ENCODE measurements around the gene MBLAC1.

Gene MBLAC1

DNA sequence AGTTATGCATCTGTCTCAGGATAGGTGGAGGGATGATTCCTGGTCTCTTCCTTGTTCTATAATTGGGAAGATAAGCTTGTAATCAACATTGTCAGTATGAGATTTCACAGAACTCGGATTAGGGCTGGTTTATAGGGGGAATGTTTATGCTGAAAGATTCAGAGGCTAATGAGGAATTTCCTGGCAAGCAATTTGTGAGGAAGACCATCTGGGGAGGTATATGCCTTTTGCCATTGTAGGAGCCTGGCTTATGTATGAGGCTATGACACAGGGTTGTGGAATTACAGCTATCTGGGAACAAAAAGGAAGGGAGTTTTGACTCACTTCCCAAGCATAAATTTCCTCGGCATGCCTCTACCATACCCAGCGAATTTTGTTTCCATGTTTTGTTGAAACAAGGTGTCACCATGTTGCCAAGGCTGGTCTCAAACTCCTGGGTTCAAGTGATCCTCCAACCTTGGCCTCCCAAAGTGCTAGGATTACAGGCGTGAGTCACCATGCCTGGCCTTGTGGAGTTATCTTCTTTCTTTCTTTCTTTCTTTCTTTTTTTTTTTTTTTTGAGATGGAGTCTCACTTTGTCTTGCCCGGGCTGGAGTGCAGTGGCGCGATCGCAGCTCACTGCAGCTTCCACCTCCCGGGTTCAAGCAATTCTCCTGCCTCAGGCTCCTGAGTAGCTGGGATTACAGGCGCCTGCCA, 39.6 kb upstream of the MBLAC1 start:
- no peak overlapping the region for H3K4me2 ChIP-seq (ENCODE audit: low read length, poor library complexity, severe bottlenecking)
- peak; percentile 100 for DNase-seq
- no peak overlapping the region for H2BK15ac ChIP-seq (ENCODE audit: low read depth, poor library complexity, severe bottlenecking)
- H2AK5ac ChIP-seq (ENCODE audit: low read length, severe bottlenecking): no peak overlapping the region
- WGBS: 19% methylated on average over 9 of the region's 10 CpGs
- no peak overlapping the region for H3K23ac ChIP-seq (ENCODE audit: low read length in 2 of 2)
- peak overlapping the region; percentile 75 for H2BK120ac ChIP-seq (ENCODE audit: low read depth, low read length)
- H3K79me1 ChIP-seq (replicated peaks; ENCODE audit: low read length, poor library complexity, severe bottlenecking): peaks cover 11% of the 10 kb centered on the region
- H3K9me3 ChIP-seq (ENCODE audit: control insufficient read depth, low read length): no peaks in the 10 kb centered on the region
- no peak overlapping the region for H2AFZ ChIP-seq (ENCODE audit: low read depth, low read length)
- peak overlapping the region; percentile 48 for H4K8ac ChIP-seq (ENCODE audit: low read length)
- no peak overlapping the region for H2BK5ac ChIP-seq (ENCODE audit: low read depth, low read length, poor library complexity, severe bottlenecking)
- no peak overlapping the region for H2BK12ac ChIP-seq (ENCODE audit: low read length in 2 of 2)
- H3K36me3 ChIP-seq (ENCODE audit: control insufficient read depth in 1 of 2, insufficient read depth in 2 of 2, low read depth in 1 of 2, low read length in 2 of 2): peaks cover 18 to 20% of the 10 kb centered on the region in 2 experiments
- peak overlapping the region; percentile 77 for H3K27ac ChIP-seq (ENCODE audit: low read length, poor library complexity, severe bottlenecking)
- H3K27me3 ChIP-seq (ENCODE audit: control insufficient read depth in 1 of 2, insufficient read depth in 1 of 2, low read length in 2 of 2): no peaks in the 10 kb centered on the region
- H3K14ac ChIP-seq (ENCODE audit: low read length in 2 of 2): no peak overlapping the region
- no peak overlapping the region for H3K4me3 ChIP-seq (ENCODE audit: insufficient read depth in 1 of 2, low read depth in 1 of 2, low read length in 2 of 2)
- peak overlapping the region; percentile 96 for H3K9ac ChIP-seq (ENCODE audit: low read length)
- peak overlapping the region; percentile 27 to 85 for H3K4ac ChIP-seq (ENCODE audit: low read depth in 1 of 2, low read length in 2 of 2)
- peak overlapping the region; percentile 81 for H4K91ac ChIP-seq (ENCODE audit: low read length)
- H3K4me1 ChIP-seq (ENCODE audit: control insufficient read depth, insufficient read depth, low read depth, low read length): peaks cover 11% of the 10 kb centered on the region
- peak overlapping the region in 1 of 2 experiments; percentile 71 for H3K18ac ChIP-seq (ENCODE audit: low read depth in 1 of 2, low read length in 2 of 2)

DNA sequence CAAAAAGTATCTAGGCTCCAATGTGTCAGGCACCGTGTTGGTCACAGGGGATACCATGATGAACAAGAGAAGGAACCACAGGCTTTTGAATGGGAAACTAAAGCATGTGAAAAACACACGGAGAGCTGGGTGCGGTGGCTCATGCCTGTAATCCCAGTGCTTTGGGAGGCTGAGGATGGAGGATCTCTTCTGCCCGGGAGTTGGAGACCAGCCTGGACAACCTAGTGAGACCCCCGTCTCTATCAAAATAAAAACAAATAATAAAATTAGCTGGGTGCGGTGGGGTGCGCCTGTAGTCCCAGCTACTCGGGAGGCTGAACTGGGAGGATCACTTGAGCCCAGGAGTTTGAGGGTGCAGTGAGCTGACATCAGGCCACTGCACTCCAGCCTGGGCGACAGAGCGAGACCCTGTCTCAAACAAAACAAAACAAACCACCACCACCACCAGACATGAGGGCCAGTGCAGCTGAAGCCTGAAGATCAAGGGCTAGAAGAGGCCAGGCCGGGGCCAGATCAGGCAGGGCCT, 38.6 kb upstream of the MBLAC1 start:
- Histone ChIP-seq H3K23ac (ENCODE audit: low read length in 2 of 2) (no peak overlapping the region), H3K4me3 (ENCODE audit: insufficient read depth in 1 of 2, low read depth in 1 of 2, low read length in 2 of 2) (peak overlapping the region; percentile 85 to 97), H2BK5ac (ENCODE audit: low read depth, low read length, poor library complexity, severe bottlenecking) (no peak overlapping the region), H3K79me1 (replicated peaks; ENCODE audit: low read length, poor library complexity, severe bottlenecking) (peaks cover 13% of the 10 kb centered on the region), H3K14ac (ENCODE audit: low read length in 2 of 2) (no peak overlapping the region), H3K27me3 (ENCODE audit: control insufficient read depth in 1 of 2, insufficient read depth in 1 of 2, low read length in 2 of 2) (no peaks in the 10 kb centered on the region), H2AFZ (ENCODE audit: low read depth, low read length) (no peak overlapping the region), H3K9ac (ENCODE audit: low read length) (peak overlapping the region; percentile 96), H2BK12ac (ENCODE audit: low read length in 2 of 2) (peak overlapping the region; percentile 66 to 93), H4K8ac (ENCODE audit: low read length) (peak overlapping the region; percentile 97), H2BK120ac (ENCODE audit: low read depth, low read length) (peak overlapping the region; percentile 75), H4K91ac (ENCODE audit: low read length) (peak overlapping the region; percentile 97), H2BK15ac (ENCODE audit: low read depth, poor library complexity, severe bottlenecking) (no peak overlapping the region), H3K18ac (ENCODE audit: low read depth in 1 of 2, low read length in 2 of 2) (peak overlapping the region; percentile 87), H3K9me3 (ENCODE audit: control insufficient read depth, low read length) (no peaks in the 10 kb centered on the region), H2AK5ac (ENCODE audit: low read length, severe bottlenecking) (no peak overlapping the region), H3K4me2 (ENCODE audit: low read length, poor library complexity, severe bottlenecking) (peak overlapping the region; percentile 55), H3K27ac (ENCODE audit: low read length, poor library complexity, severe bottlenecking) (peak overlapping the region; percentile 33), H3K4me1 (ENCODE audit: control insufficient read depth, insufficient read depth, low read depth, low read length) (peaks cover 8% of the 10 kb centered on the region), H3K36me3 (ENCODE audit: control insufficient read depth in 1 of 2, insufficient read depth in 2 of 2, low read depth in 1 of 2, low read length in 2 of 2) (peaks cover 27 to 29% of the 10 kb centered on the region in 2 experiments), H3K4ac (ENCODE audit: low read depth in 1 of 2, low read length in 2 of 2) (peak overlapping the region; percentile 85 to 94)
- DNase-seq: no peak
- WGBS: 80% methylated on average over 8 of the region's 11 CpGs

DNA sequence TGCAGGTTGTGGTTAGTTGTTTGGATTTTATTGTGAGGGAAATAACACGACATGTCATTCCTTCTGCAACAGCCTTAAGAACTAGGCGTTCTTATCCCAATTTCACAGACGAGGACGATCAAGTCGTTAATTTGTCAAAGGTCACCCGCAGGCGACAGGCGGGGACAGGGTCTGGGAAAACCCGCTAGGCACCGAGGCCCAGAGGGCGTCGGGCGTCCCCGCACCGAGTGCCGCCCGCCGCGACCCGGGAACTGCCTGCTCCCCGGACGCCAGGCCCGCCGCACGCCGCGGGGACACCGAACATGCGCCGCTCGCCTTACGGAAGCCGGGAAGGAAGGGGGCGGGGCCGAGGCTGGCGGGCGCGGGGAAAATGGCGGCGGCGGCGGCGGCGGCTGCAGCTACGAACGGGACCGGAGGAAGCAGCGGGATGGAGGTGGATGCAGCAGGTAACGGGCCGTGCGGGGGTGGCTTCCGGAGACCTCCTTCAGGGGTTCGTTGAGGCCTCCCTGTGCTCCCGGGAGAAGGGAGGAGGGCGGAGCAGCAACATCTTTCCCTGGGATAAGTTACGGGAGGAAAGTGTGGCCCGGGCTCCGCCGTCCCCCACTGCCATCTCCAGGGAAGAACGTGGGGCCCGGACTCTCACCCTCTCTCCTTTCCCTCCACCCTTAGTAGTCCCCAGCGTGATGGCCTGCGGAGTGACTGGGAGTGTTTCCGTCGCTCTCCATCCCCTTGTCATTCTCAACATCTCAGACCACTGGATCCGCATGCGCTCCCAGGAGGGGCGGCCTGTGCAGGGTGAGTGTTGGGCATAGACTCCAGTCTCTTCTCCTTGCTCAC, 37.9 kb upstream of the MBLAC1 start, which contains the start of gene COPS6:
TSS of gene COPS6 (plus strand) at position 349 of the 837 bp plus-strand sequence. CDS start at position 371, 22 bp downstream.
- H2BK15ac ChIP-seq (ENCODE audit: low read depth, poor library complexity, severe bottlenecking): peak within 1 kb of the TSS; percentile 96
- peak within 1 kb of the TSS; percentile 97 for H4K91ac ChIP-seq (ENCODE audit: low read length)
- H2BK12ac ChIP-seq (ENCODE audit: low read length in 2 of 2): peak within 1 kb of the TSS; percentile 66 to 93
- peak within 1 kb of the TSS; percentile 96 for H3K9ac ChIP-seq (ENCODE audit: low read length)
- H3K27ac ChIP-seq (ENCODE audit: low read length, poor library complexity, severe bottlenecking): peak within 1 kb of the TSS; percentile 65
- H3K79me1 ChIP-seq (replicated peaks; ENCODE audit: low read length, poor library complexity, severe bottlenecking): peaks cover 13% of the 10 kb centered on the region
- no peak within 1 kb of the TSS for H2BK5ac ChIP-seq (ENCODE audit: low read depth, low read length, poor library complexity, severe bottlenecking)
- under 1% methylated on average over 49 of the region's 68 CpGs for WGBS
- H3K18ac ChIP-seq (ENCODE audit: low read depth in 1 of 2, low read length in 2 of 2): peak within 1 kb of the TSS; percentile 89 to 93
- peak within 1 kb of the TSS in 1 of 2 experiments; percentile 87 for H3K23ac ChIP-seq (ENCODE audit: low read length in 2 of 2)
- H3K14ac ChIP-seq (ENCODE audit: low read length in 2 of 2): peak within 1 kb of the TSS in 1 of 2 experiments; percentile 86
- H3K27me3 ChIP-seq (ENCODE audit: control insufficient read depth in 1 of 2, insufficient read depth in 1 of 2, low read length in 2 of 2): no peaks in the 10 kb centered on the region
- H4K8ac ChIP-seq (ENCODE audit: low read length): peak within 1 kb of the TSS; percentile 97
- peaks cover 34 to 36% of the 10 kb centered on the region in 2 experiments for H3K36me3 ChIP-seq (ENCODE audit: control insufficient read depth in 1 of 2, insufficient read depth in 2 of 2, low read depth in 1 of 2, low read length in 2 of 2)
- H2BK120ac ChIP-seq (ENCODE audit: low read depth, low read length): peak within 1 kb of the TSS; percentile 88
- no peak within 1 kb of the TSS for H2AK5ac ChIP-seq (ENCODE audit: low read length, severe bottlenecking)
- H3K9me3 ChIP-seq (ENCODE audit: control insufficient read depth, low read length): no peaks in the 10 kb centered on the region
- peak within 1 kb of the TSS; percentile 85 to 94 for H3K4ac ChIP-seq (ENCODE audit: low read depth in 1 of 2, low read length in 2 of 2)
- H3K4me1 ChIP-seq (ENCODE audit: control insufficient read depth, insufficient read depth, low read depth, low read length): peaks cover 8% of the 10 kb centered on the region
- peak within 1 kb of the TSS; percentile 48 for H2AFZ ChIP-seq (ENCODE audit: low read depth, low read length)
- DNase-seq: peak; percentile 80
- H3K4me2 ChIP-seq (ENCODE audit: low read length, poor library complexity, severe bottlenecking): peak within 1 kb of the TSS; percentile 90
- peak within 1 kb of the TSS; percentile 85 to 97 for H3K4me3 ChIP-seq (ENCODE audit: insufficient read depth in 1 of 2, low read depth in 1 of 2, low read length in 2 of 2)

Measured in mesenchymal stem cell (in vitro differentiated cells and primary cell).